Spleen (tissue), 11 donors: ENCODE data around the gene GLS. TPM values are rescaled to one million over a fixed set of nuclear protein-coding genes. Genes with fewer than 3 reads are reported as not detected.

Source experiments
- DNase-seq: peaks from one replicate; pipeline ENCODE4 v3.0.0-alpha.2; 2020
- H3K27ac ChIP-seq, 8 donors: fragments of 200-600 bp; sonication (generic) in 7 of 8; 1 replicate in 4 of 8; 2 replicates in 4 of 8; pipeline versions ENCODE4 v1.5.0 to v1.8.0; 2016 to 2021; ENCODE audit warnings: inconsistent platforms in 4 of 8, mild to moderate bottlenecking in 4 of 8, moderate library complexity in 1 of 8
- H3K27me3 ChIP-seq, 7 donors: fragments of 200-600 bp; sonication (generic) in 6 of 7; replicated peaks in 1 of 7; 1 replicate in 4 of 7; 2 replicates in 3 of 7; pipeline versions ENCODE4 v1.5.0 to v1.8.0; 2016 to 2021; ENCODE audit warnings: inconsistent platforms in 3 of 7, mild to moderate bottlenecking in 1 of 7
- H3K36me3 ChIP-seq, 6 donors: fragments of 200-600 bp; sonication (generic) in 5 of 6; 1 replicate in 4 of 6; 2 replicates in 2 of 6; pipeline versions ENCODE4 v1.5.0 to v1.8.0; 2016 to 2021; ENCODE audit warnings: inconsistent platforms in 2 of 6
- H3K4me1 ChIP-seq, 6 donors: fragments of 200-600 bp; sonication (generic) in 5 of 6; 1 replicate in 3 of 6; 2 replicates in 3 of 6; pipeline versions ENCODE4 v1.5.0 to v1.8.0; 2016 to 2021; ENCODE audit warnings: inconsistent platforms in 3 of 6
- H3K4me3 ChIP-seq, 8 donors: fragments of 200-600 bp; sonication (generic) in 7 of 8; 1 replicate in 4 of 8; 2 replicates in 4 of 8; pipeline versions ENCODE4 v1.5.0 to v1.8.0; 2016 to 2021; ENCODE audit warnings: inconsistent platforms in 4 of 8, mild to moderate bottlenecking in 4 of 8, moderate library complexity in 2 of 8
- H3K9me3 ChIP-seq, 8 donors: fragments of 200-600 bp; sonication (generic) in 7 of 8; 1 replicate in 4 of 8; 2 replicates in 4 of 8; pipeline versions ENCODE4 v1.5.0 to v1.8.0; 2016 to 2021; ENCODE audit warnings: inconsistent platforms in 4 of 8
- POLR2A ChIP-seq, 3 donors: fragments of 450-650 bp; IDR thresholded peaks; one replicate each; pipeline ENCODE4 v1.5.1; 2017; ENCODE audit warnings: antibody characterized with exemption in 3 of 3, mild to moderate bottlenecking in 1 of 3
- POLR2AphosphoS5 ChIP-seq, 3 donors: sonication (generic); formaldehyde crosslinking; IDR thresholded peaks; one replicate each; pipeline ENCODE4 v1.5.1; 2017; ENCODE audit warnings: antibody characterized with exemption in 3 of 3
- WGBS, 5 donors: extraction: QIAGEN DNeasy Blood & Tissue Kit in 3 of 5; methylation state at CpG; one replicate each; pipeline versions ENCODE4 v1.1.5 to v1.1.7; 2013 to 2018; 5-methylcytosine and 5-hydroxymethylcytosine counted together
- intact Hi-C: fragments of 100-400 bp; cut with DNase I; formaldehyde crosslinking; loops from one replicate; pipeline ENCODE4 v1.15.0; 2023; ENCODE audit warnings: low total_unique reads
- polyA plus RNA-seq, 3 donors: library from polyadenylated mRNA; stranded (reverse); fragments of 200-250 nt; gene quantifications; one replicate each; pipeline ENCODE4 v1.2.1, GENCODE V29; 2013
- total RNA-seq, 7 donors: library from RNA; depleted of rRNA in 3 of 7; stranded (reverse); fragments of >200 nt in 3 of 7; fragmentation: NEBNext Ultra II Directional in 4 of 7; extraction: Animal tissue kit (Norgen Biotek cat#: 25700) in 4 of 7; gene quantifications; one replicate each; pipeline versions ENCODE4 v1.1.0 to v1.2.1, GENCODE V29; 2016 to 2021
- TF ChIP-seq, protein P1 (sequence below), 11 experiments: fragments of 200-600 bp in 7 of 11; fragments of 450-650 bp in 4 of 11; sonication (generic) in 4 of 11; IDR thresholded peaks in 8 of 11; conservative IDR thresholded peaks in 3 of 11; 1 replicate in 7 of 11; 2 replicates in 4 of 11; pipeline versions ENCODE4 v1.4.0 to v1.8.0; 2016 to 2021; ENCODE audit warnings: antibody characterized with exemption in 11 of 11, inconsistent platforms in 4 of 11, mild to moderate bottlenecking in 1 of 11
- donor health status: healthy with polysubstance abuse.
- donor health status: DM: no; HTN: no; CAD: no; lungs with moderate emphysema.
- donor health status: DM: no; HTN: no; CAD: no.
- donor health status: Bipolar disorder and iron deficiency.
- donor health status: healthy.
- donor health status: DM: no; HTN: no; CAD: no.
- donor health status: DM: yes; HTN: yes; CAD: no.

Gene GLS
- total and polyA plus RNA-seq, 10 donors: 42.3 to 254 (median 176) TPM

DNA sequence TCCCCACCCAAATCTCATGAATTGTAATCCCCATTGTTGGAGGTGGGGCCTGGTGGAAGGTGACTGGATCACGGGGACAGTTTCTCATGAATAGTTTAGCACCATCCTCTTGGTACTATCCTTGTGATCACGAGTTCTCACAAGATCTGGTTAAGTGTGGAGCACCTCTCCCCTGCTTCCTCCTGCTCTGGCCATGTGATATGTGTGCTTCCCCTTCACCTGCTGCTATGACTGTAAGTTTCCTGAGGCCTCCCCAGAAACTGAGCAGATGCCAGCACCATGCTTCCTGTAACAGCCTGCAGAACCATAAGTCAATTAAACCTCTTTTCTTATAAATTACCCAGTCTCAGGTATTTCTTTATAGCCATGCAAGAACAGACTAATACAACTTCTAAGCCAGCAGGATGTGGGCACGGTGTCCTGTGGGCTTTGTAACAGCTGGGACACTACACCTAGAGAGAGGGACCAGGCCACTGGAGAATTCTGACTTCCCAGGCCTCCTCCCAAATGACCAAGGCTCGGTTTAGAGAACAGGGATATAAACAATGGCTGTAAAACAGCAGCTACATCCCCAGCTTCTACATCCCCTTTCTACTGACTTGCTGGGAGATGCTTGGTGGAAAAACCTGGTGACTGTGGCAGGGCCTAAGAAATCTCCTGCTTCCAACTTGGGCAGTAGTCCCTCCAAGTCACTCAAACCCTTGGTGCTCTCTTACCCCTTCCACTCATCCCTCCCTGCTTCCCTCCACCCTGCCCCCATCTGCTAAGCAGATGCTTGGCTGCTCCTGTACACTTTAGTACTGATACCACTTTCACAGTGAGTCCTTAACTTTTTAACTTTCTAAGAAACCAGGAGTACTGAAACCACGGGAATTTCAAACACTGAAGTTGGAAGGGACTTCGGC, 123.0 kb downstream of the GLS start:
- Histone ChIP-seq H3K4me1 (peaks cover 0 to 47% (median 8%) of the 10 kb centered on the region in 6 donors), H3K9me3 (peaks cover 0 to 10% (median 6%) of the 10 kb centered on the region in 8 donors), H3K27me3 (no peaks in the 10 kb centered on the region), H3K36me3 (peaks cover 14 to 100% (median 100%) of the 10 kb centered on the region in 6 donors), H3K27ac (peak overlapping the region in 2 of 8 donors; percentile 20 to 37), H3K4me3 (no peak overlapping the region)
- 94 to 98% (median 97%) methylated on average over 6 of the region's 6 CpGs for WGBS, 5 donors
- no peak for TF ChIP-seq POLR2AphosphoS5 (IDR thresholded peaks at IDR 0.05)
- TF ChIP-seq, protein P1, sequence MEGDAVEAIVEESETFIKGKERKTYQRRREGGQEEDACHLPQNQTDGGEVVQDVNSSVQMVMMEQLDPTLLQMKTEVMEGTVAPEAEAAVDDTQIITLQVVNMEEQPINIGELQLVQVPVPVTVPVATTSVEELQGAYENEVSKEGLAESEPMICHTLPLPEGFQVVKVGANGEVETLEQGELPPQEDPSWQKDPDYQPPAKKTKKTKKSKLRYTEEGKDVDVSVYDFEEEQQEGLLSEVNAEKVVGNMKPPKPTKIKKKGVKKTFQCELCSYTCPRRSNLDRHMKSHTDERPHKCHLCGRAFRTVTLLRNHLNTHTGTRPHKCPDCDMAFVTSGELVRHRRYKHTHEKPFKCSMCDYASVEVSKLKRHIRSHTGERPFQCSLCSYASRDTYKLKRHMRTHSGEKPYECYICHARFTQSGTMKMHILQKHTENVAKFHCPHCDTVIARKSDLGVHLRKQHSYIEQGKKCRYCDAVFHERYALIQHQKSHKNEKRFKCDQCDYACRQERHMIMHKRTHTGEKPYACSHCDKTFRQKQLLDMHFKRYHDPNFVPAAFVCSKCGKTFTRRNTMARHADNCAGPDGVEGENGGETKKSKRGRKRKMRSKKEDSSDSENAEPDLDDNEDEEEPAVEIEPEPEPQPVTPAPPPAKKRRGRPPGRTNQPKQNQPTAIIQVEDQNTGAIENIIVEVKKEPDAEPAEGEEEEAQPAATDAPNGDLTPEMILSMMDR (IDR thresholded peaks at IDR 0.05 in 8 of 11, conservative IDR thresholded peaks at IDR 0.05 in 3 of 11): no peak
- no peak for TF ChIP-seq POLR2A (IDR thresholded peaks at IDR 0.05)
- intact Hi-C loops: no loop called here
- no peak for DNase-seq

DNA sequence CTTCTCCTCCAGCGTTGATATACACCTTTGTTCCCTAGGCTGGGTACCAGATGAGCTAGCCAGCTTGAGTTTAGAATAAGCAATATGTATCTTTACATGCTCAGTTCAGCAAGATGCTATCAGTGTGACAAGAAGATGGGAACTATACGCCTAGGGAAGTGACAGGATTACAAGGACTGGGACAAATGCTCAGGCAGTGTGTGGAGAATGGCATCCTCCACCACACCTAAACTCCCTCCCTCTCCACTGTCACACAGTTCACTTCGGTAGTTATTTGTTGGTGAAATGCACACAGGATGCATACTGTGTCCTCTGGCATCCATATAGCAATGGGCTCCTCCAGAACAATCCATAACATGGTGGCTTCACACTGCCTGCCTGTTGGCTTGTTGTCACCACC, 125.7 kb downstream of the GLS start:
- peaks cover 14 to 100% (median 84%) of the 10 kb centered on the region in 6 donors for H3K36me3 ChIP-seq
- peak overlapping the region in 1 of 8 donors; percentile 40 for H3K27ac ChIP-seq
- no peak for TF ChIP-seq POLR2AphosphoS5 (IDR thresholded peaks at IDR 0.05)
- TF ChIP-seq, protein P1 (IDR thresholded peaks at IDR 0.05 in 8 of 11, conservative IDR thresholded peaks at IDR 0.05 in 3 of 11): no peak
- no peak for TF ChIP-seq POLR2A (IDR thresholded peaks at IDR 0.05)

DNA sequence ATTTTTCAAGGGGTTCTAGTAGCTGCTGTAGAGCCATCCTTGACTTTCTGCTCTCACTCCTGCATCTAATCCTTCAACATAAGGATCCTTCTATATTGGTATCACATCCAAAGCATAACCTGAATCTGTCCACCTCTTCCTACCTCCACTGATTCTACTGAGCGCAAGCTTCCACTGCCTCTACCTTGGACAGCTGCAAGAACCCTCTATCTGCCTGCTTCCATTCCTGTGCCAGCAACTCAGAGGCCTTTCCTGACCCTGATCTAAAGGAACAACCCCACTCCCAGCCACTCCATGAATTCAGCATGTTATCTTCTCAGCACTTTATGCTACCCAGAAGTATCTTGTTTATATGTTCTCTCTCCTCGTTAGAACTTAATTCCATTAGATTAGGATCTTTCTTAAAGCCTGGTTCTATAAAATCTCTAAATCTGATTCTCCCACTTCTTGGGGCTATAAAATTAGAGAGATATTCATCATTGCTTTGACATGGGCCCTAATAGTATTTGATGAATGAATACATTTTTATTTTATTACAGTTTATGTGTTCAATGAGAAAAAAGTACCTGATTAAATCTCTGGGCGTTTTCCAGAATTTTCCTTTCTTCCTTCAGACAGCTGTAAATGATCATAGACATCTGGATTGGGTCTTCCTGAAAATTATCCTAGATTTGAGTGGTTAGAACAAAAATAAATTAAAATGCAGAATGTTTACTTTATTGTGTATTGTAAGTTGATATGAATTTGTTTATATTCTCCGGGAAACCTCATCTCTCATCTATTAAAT, 126.6 kb downstream of the GLS start:
- no peak for DNase-seq
- Histone ChIP-seq H3K4me3 (no peak overlapping the region), H3K9me3 (peaks cover 0 to 10% (median 6%) of the 10 kb centered on the region in 8 donors), H3K36me3 (peaks cover 8 to 100% (median 79%) of the 10 kb centered on the region in 6 donors), H3K27me3 (no peaks in the 10 kb centered on the region), H3K27ac (peak overlapping the region in 1 of 8 donors; percentile 40), H3K4me1 (peaks cover 29 to 80% (median 43%) of the 10 kb centered on the region in 6 donors)
- intact Hi-C loops: no loop called here
- TF ChIP-seq POLR2AphosphoS5 (IDR thresholded peaks at IDR 0.05) (no peak), POLR2A (IDR thresholded peaks at IDR 0.05) (no peak)
- TF ChIP-seq, protein P1 (IDR thresholded peaks at IDR 0.05 in 8 of 11, conservative IDR thresholded peaks at IDR 0.05 in 3 of 11): no peak
- WGBS, 5 donors: 93 to 98% (median 95%) methylated on average over 4 of the region's 4 CpGs

More for the DNA sequence above, 125.7 kb downstream of the GLS start:
- intact Hi-C loops: no loop called here
- Histone ChIP-seq H3K27me3 (no peaks in the 10 kb centered on the region), H3K4me1 (peaks cover 21 to 73% (median 34%) of the 10 kb centered on the region in 6 donors), H3K9me3 (peaks cover 0 to 10% (median 6%) of the 10 kb centered on the region in 8 donors), H3K4me3 (no peak overlapping the region)
- WGBS, 5 donors: 93 to 100% (median 99%) methylated on average over 3 of the region's 3 CpGs
- DNase-seq: no peak
